ENCODE results near the gene PIGM.

Gene PIGM

GRCh38 chr1:160047111-160047991, 15.6 kb upstream of the PIGM start:
- TF ChIP-seq CTCF (IDR thresholded peaks at IDR 0.05; ENCODE audit: low read depth, low read length): no peak

GRCh38 chr1:160046494-160047110, 14.8 kb upstream of the PIGM start:
- no peak for DNase-seq (ENCODE audit: extremely low read depth, low read depth)
- TF ChIP-seq CTCF (IDR thresholded peaks at IDR 0.05; ENCODE audit: low read depth, low read length): peak; percentile 49

More at GRCh38 chr1:160047111-160047991, 15.6 kb upstream of the PIGM start:
- no peak for DNase-seq (ENCODE audit: extremely low read depth, low read depth)

GRCh38 chr1:160045653-160046052, 13.9 kb upstream of the PIGM start:
- TF ChIP-seq CTCF (IDR thresholded peaks at IDR 0.05; ENCODE audit: low read depth, low read length): no peak
- no peak for DNase-seq (ENCODE audit: extremely low read depth, low read depth)

GRCh38 chr1:160043543-160043942, 11.8 kb upstream of the PIGM start:
- no peak for DNase-seq (ENCODE audit: extremely low read depth, low read depth)
- no peak for TF ChIP-seq CTCF (IDR thresholded peaks at IDR 0.05; ENCODE audit: low read depth, low read length)

GRCh38 chr1:160040476-160040875, 8.7 kb upstream of the PIGM start:
- DNase-seq (ENCODE audit: extremely low read depth, low read depth): no peak
- no peak for TF ChIP-seq CTCF (IDR thresholded peaks at IDR 0.05; ENCODE audit: low read depth, low read length)

- no peak for TF ChIP-seq CTCF (IDR thresholded peaks at IDR 0.05; ENCODE audit: low read depth, low read length)
- no peak for DNase-seq (ENCODE audit: extremely low read depth, low read depth)
Measured at GRCh38 chr1:160032165-160032820, 503 bp upstream of the PIGM start.
